ENCODE measurements around the gene RNASE1.

RNASE1 gene

DNA sequence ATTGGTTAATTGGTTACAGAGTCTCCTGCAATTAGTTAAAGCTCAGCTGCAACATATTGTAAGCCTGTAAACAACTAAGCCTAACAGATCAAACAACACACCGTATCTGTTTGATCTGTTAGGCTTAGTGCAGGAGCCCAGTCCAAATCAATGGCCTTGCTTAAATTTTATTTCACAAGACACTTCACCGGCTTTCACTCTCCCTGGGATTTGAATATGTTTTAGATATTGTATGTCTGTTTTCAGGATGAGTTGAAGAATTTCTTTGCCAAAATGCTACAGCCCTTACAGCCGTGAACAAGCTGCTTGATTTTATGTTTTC, 5.5 kb upstream of the RNASE1 start:
- no peak for DNase-seq (ENCODE audit: low read depth in 1 of 2, low spot score in 1 of 2)

GRCh38 chr14:20807304-20808161, 4.9 kb upstream of the RNASE1 start:
- no peak for DNase-seq (ENCODE audit: low read depth in 1 of 2, low spot score in 1 of 2)

DNA sequence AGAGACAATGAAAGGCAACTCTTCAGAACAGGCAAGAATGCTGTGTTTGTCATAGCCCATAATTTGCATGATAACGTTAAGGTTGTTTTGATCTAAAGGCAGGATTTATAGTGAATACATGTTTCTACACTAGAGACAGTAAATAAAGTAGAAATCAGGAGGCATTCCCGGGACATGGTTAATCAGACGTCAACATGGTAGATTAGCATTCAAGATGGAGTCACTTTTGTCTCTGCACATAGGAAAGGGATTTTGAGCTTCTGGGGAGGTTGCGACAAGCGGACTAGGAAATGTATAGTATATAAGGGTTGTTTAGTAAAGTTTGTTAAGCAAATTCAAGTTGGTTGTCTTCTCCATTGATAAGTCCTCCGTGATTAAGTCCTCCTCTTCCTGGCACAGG, 2.8 kb upstream of the RNASE1 start:
- DNase-seq (ENCODE audit: low read depth in 1 of 2, low spot score in 1 of 2): no peak

- DNase-seq (ENCODE audit: low read depth in 1 of 2, low spot score in 1 of 2): no peak
Observed at GRCh38 chr14:20803223-20803622, 579 bp upstream of the RNASE1 start.

GRCh38 chr14:20801726-20802125, 918 bp downstream of the RNASE1 start:
- no peak for DNase-seq (ENCODE audit: low read depth in 1 of 2, low spot score in 1 of 2)

- DNase-seq (ENCODE audit: low read depth in 1 of 2, low spot score in 1 of 2): no peak
Observed at GRCh38 chr14:20799892-20800544, 2.6 kb downstream of the RNASE1 start.

- no peak for DNase-seq (ENCODE audit: low read depth in 1 of 2, low spot score in 1 of 2)
Observed at GRCh38 chr14:20799456-20799891, 3.2 kb downstream of the RNASE1 start.

- DNase-seq (ENCODE audit: low read depth in 1 of 2, low spot score in 1 of 2): no peak
Observed at GRCh38 chr14:20798932-20799331, 3.7 kb downstream of the RNASE1 start.

- no peak for DNase-seq (ENCODE audit: low read depth in 1 of 2, low spot score in 1 of 2)
Observed at GRCh38 chr14:20798318-20798717, 4.3 kb downstream of the RNASE1 start.

- DNase-seq (ENCODE audit: low read depth in 1 of 2, low spot score in 1 of 2): no peak
Observed at GRCh38 chr14:20797164-20797563, 5.5 kb downstream of the RNASE1 start.

GRCh38 chr14:20794644-20795369, 7.8 kb downstream of the RNASE1 start:
- no peak for DNase-seq (ENCODE audit: low read depth in 1 of 2, low spot score in 1 of 2)

GRCh38 chr14:20792556-20792955, 10.1 kb downstream of the RNASE1 start:
- no peak for DNase-seq (ENCODE audit: low read depth in 1 of 2, low spot score in 1 of 2)

DNA sequence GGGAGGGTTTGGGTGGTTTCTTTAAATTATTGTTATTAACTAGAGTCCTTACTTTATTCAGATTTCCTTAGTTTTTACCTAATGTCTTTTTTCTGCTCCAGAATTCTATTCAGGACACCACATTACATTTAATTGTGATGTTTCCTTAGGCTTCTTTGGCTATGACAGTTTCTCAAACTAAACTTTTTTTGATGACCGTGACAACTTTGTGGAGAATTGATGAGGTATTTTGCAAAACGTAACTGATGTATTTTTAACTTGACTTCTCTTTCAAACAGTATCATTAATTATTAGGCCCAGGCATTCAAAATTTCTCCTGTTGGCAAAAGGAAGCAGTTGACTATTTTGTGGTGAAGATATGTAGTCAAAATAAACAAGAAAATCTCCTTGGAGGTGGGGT, 11.0 kb downstream of the RNASE1 start:
- DNase-seq (ENCODE audit: low read depth in 1 of 2, low spot score in 1 of 2): no peak

DNA sequence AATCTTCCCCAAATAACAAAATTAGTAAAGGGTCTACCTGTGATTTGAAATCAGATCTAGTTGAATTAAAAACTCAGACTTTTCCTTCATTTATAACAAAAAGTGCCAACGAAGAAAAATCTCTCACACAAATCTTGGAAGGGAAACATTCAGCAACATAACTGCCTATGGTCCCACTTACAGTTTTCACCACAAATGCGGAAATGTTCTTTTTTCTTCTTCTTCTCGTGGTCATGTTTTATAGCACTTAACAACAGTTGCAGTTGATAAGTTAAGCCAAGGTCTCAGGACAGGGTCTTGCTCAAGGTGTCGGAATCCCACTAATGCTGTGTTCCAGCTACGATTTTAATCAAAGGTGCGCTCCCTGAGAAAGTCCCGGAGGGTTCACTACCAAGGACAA, 11.5 kb downstream of the RNASE1 start:
- DNase-seq (ENCODE audit: low read depth in 1 of 2, low spot score in 1 of 2): no peak

GRCh38 chr14:20790464-20791116, 12.1 kb downstream of the RNASE1 start:
- no peak for DNase-seq (ENCODE audit: low read depth in 1 of 2, low spot score in 1 of 2)

- DNase-seq (ENCODE audit: low read depth in 1 of 2, low spot score in 1 of 2): no peak
Observed at GRCh38 chr14:20789230-20789813, 13.3 kb downstream of the RNASE1 start.

DNA sequence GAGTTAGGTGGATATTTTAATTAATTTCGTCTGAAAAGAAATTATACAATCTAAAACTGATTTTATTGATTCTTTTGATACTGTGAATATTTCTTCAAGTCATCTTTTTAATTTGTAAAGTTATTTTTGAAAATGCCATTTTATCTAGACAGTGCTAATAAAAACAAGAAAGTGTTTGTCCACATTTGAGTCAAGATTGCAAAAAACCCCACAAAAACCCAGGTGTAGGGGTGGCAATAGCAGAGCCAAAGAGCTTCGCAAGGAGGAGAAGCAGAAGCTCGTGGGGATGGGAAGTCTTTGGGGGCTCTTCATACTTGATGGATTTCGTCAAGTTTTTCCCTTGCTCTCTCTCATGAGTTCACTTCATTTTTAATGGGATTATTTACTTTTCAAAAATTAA, 15.6 kb downstream of the RNASE1 start:
- DNase-seq (ENCODE audit: low read depth in 1 of 2, low spot score in 1 of 2): no peak

GRCh38 chr14:20782280-20782890, 20.3 kb downstream of the RNASE1 start:
- no peak for DNase-seq (ENCODE audit: low read depth in 1 of 2, low spot score in 1 of 2)

DNA sequence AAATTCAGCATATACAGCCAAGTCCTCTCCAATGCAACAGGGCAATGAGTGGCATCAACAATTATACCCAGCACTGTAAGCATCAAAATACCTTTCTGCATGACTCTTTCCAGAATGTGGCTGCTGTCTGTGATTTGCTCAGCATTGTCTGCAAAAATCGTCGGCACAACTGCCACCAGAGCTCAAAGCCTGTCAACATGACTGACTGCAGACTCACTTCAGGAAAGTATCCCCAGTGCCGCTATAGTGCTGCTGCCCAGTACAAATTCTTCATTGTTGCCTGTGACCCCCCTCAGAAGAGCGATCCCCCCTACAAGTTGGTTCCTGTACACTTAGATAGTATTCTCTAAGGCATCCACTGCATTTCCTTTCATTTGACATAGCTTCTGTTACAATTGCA, 20.8 kb downstream of the RNASE1 start:
- DNase-seq (ENCODE audit: low read depth in 1 of 2, low spot score in 1 of 2): no peak

DNA sequence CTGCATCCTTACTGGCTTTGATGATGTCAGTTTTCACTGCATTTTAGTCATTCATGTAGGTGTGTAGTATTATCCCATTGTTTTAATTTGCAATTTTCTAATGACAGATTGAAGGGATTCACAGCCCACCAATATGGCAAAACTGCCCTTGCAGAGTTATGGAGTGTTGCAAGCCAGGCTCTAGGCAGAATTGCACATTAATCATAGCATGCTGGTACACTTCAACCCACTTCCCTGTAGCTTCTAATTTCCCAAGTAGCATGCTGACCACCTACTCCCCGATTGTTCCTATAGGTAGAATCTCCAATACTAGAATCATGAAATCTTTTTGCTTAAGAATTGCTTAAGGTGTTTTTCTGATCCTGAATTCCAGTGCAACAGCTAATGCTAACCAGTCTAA, 26.7 kb downstream of the RNASE1 start:
- DNase-seq (ENCODE audit: low read depth in 1 of 2, low spot score in 1 of 2): no peak

- no peak for DNase-seq (ENCODE audit: low read depth in 1 of 2, low spot score in 1 of 2)
Observed at GRCh38 chr14:20775043-20775442, 27.6 kb downstream of the RNASE1 start.

Measured in activated T-helper 1 cell treated with anti-CD3 and anti-CD28 coated beads, Interleukin-2, amount 50 U/mL, for 16 hours (primary cell).